ENCODE results near the gene HSPA12A.
A peak's percentile ranks its signal among the peaks of the same experiment; 100 is the strongest.
"Not testable (repeated sequence)": the region's sequence is repeated elsewhere in the genome, so short reads cannot be mapped to it uniquely, and the experiment has no call there.

HSPA12A gene

DNA sequence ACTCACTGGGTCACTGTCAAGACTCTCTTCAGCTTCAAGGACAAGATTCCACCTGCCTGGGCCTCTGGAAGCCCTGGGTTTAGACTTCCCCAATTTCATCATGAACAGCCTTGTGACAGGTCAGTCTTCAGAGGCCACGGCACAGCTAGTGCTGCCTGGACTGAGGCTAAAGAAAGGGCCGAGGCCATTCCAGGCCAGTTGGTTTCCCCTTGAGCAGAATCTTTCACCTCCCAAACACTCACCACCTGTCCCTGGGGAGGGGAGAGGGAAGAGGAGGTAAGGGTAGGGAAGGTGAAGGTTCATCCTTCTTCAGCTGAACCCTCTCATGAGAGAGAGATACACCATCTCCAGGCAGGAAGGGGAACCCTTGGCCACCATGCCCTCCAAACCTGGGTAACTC lies 24.3 kb downstream of the HSPA12A start:
- DNase-seq (ENCODE audit: low read depth in 2 of 2), result no peak

DNA sequence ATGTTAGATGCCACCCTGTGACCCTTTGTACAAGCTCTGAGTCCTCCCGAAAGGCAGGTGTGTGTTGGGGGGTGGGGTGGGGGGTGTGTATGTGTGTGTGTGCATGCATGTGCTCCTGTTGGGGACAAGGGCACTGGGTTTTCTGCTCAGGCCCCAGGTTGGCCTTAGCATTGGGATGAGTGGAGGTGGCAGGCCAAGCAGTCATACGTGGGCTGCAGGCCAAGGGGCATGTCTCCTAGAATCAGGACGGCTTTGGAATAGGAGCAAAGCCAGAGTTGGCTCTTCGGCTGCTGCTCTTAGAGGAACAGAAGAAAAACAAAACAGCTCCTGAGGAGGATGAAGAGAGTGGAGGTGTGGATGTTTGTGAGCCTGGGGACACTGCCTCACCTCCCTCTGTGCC lies 26.0 kb downstream of the HSPA12A start:
- DNase-seq (ENCODE audit: low read depth in 2 of 2), result no peak

DNA sequence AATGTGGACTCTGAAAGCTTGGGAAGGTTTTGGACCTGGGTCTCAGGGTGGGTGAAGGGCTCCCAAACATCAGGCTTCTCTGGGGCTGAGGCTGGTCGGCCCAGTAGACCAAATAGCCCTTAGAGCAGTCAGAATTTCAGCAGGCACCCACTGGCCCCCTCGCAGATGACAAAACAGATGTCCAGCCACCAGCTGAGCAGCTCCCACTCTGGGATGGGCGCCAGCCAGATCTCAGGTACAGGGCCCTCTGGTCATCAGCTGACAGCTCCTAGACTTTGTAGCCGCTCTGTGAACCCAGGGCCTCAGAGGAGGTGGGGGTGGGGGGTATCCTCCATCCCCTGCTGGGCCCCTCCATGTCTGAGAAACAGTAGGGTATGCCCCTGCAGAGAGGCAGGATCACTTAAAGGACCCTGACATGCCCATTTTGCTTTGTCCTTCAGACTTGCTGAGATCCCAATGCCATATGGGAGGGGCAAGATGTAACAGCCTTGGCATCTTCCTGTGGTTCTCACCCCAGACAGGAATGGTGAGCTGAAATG lies 26.5 kb downstream of the HSPA12A start:
- no peak for DNase-seq (ENCODE audit: low read depth in 2 of 2)

DNA sequence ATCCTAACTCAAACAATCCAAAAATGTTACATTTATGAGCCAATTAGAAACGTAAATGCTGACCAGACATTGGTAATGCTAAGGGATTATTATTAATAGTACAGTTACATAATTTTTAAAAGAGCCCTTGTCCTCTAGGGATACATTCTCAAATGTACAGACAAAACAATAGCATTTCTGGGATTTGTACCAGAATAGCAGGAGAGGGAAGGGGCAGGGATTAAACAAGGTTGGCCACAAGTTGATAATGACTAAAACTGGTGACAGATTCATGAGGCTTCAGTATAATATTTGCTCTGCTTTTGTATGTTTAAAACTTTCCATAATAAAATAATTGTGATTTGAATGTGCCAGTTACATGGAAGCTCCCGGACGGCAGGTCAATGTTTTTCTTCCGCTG lies 27.0 kb downstream of the HSPA12A start:
- no peak for DNase-seq (ENCODE audit: low read depth in 2 of 2)

DNA sequence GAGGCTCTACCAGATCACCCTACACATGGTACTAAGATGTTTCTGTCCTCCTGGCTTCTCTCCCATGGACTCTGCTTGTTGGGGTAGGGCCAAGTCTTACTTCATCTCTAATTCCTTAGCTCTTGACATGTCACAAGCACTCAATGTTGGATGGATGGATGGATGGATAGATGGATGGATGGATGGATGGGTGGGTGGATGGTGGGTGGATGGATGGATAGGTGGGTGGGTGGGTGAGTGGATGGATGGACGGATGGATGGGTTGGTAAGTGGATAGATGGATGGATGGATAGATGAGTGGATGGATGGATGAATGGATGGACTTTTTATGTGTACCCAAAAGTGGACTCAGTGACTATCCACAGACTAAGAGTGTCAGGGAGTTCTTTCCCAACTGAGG lies 28.5 kb downstream of the HSPA12A start:
- no peak for DNase-seq (ENCODE audit: low read depth in 2 of 2)

DNA sequence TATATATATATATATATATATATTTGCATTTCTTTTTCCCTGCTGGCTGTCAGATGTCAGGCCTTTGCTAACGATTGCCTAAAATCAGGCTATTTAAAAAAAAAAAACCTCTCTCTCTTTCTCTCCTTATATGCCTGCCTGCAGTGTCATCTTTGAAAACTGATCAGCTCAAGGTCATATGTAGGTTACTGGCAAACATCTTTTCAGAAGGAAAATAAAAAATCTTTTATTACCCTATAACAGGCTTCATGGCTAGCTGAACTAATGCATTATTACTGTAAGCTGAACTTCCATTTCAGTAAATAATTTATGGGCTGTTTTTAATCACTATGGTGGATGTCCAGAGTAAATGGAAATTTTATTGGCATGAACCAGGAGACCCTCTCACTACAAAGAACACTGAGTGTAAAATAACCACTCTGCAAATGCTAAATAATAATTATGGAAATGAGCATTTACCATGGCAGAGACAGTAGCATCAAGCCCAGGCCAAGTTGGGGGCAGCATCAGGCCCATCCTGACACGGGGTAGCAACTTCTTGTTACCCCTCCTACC lies 29.3 kb downstream of the HSPA12A start:
- DNase-seq (ENCODE audit: low read depth in 2 of 2), result no peak

DNA sequence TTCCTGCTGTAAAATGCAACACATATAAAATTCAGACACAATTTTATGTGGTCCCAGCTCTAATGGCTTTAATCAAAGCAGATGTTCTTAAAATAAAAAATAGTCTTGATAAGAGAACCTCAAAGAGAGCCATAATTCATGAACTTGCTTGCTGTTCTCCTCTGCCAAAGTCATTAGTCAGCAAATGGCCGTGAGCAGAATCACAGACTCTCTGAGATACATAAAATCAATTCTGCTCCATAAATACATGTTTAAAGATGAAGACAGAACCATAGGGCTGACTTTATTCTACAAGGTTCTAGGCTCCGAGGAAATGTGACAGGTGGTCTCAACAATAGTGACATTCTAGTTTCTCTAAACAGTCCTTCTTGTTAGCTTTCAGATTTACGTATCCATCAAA lies 29.8 kb downstream of the HSPA12A start:
- no peak for DNase-seq (ENCODE audit: low read depth in 2 of 2)

DNA sequence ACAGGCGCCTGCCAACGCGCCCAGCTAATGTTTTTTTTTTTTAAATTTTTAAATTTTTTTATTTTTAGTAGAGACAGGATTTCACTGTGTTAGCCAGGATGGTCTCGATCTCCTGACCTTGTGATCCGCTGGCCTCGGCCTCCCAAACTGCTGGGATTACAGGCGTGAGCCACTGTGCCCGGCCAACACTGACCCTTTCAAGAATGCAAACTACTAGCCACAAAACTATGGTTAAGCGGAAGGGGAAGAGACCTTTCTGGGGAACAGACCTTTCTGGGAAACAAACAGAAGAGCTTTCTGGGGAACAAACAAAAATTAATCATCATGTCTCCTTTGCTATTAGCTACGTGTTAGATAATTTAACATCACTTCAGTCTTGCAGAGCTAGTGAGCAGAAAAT lies 30.6 kb downstream of the HSPA12A start:
- not testable (repeated sequence) for DNase-seq (ENCODE audit: low read depth in 2 of 2)

DNA sequence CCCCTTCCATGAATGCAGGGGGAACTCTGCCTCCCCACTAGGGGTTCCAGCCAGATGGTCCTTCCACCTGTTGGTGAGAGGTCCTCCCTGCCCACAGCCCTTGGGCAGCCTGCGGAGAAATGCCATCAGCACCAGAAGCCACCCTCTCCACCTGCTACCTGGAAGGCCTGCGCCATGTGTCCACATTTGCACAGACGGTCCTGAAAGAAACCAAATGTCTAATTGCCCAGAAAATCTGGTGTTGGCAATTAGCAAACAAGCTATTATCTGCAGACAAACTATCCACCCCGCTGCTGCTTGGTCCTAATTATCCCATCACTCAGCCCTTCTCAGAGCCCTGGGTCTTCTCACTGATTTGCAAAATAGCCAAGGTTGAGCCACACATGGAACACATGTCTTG lies 32.3 kb downstream of the HSPA12A start:
- no peak for DNase-seq (ENCODE audit: low read depth in 2 of 2)

DNA sequence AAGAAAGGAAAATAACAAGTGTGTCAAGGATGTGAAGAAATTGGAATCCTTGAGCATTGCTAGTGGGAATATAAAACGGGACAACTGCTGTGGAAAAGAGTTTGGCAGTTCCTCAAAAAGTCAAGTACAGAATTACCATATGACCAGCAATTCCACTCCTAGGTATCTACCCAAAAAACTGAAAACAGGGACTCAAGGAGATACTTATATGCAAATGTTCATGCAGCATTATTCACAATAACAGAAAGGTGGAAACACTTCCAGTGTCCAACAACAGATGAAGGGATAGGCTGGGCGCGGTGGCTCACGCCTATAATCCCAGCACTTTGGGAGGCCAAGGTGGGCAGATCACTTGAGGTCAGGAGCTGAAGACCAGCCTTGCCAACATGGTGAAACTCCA lies 33.5 kb downstream of the HSPA12A start:
- DNase-seq (ENCODE audit: low read depth in 2 of 2), result no peak

DNA sequence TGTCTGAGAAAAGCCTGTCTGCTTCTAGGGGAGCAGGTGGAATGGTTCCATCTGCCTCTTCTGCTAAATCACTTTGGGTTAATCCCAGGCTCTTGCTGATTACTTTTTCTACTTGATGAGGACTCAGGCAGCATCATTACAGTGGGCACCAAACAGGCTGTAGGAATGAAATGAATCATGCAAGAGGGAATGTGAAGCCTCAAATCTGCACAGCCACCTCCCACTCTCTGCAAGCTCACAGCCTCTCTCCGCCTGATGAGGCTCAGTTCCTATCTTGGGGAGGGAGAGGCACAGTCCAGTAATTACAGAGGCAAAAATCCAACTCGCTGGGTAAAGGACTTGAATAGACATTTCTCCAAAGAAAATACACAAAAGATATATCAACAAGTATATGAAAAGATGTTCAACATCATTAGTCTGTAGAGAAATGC lies 34.0 kb downstream of the HSPA12A start:
- peak; percentile 30 to 36 for DNase-seq (ENCODE audit: low read depth in 2 of 2)

DNA sequence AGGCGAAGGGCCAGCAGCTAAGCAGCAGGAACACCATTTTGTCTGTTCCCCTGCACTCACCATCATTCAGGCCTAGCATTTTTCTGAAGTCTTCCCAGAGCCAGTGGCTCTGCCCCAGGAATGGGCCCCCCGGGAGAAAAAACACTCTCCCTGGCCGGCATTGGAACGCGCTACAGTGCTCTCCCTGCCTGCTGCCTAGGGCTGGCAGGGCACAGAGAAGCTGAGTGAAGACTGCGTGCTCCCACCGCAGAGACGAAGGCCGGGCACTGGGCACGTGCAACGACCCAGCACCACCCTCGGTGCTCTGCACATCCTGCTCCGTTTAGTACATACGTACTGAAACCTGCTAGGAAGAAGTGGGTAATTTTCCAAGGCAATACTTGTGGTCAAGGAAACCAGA lies 34.4 kb downstream of the HSPA12A start:
- DNase-seq (ENCODE audit: low read depth in 2 of 2), result no peak

DNA sequence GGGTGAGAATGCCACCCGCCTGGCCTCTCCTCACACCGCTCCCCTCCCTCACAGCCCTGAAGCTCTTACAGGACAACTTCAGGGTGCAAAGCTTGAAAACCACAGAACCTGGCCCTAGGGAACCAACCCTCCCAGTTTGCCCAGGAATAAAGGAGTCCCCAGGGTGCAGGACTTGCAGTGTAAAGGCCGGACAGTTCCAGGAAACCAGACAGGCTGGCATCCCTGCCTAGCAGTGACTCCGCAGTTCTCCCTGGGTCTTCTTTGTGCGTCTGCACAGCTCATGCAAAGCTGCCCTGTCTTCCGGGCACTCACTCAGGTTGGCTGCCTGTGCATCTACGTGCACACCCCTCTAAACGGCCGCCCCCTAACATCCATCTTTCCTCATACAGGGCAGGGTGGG lies 36.1 kb downstream of the HSPA12A start:
- no peak for DNase-seq (ENCODE audit: low read depth in 2 of 2)

DNA sequence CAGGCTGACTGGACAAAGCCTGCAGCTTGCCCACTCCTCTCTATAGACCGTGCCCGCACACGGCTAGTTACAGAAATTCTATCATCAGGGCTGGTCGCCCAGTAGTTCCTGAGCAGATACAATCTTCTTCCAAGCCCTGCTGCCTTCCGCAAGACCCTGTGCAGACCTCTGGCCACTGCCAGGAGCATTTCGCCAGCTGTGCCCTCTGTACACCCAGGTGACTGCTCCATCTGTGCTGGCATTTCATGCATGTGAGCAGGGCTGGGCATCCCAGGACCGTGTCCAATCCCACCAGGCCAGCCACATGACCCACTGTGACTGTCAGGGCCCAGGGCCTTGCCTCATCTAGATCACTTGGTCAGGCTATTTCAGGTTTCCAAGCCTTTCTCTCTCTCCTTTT lies 36.9 kb downstream of the HSPA12A start:
- no peak for DNase-seq (ENCODE audit: low read depth in 2 of 2)

DNA sequence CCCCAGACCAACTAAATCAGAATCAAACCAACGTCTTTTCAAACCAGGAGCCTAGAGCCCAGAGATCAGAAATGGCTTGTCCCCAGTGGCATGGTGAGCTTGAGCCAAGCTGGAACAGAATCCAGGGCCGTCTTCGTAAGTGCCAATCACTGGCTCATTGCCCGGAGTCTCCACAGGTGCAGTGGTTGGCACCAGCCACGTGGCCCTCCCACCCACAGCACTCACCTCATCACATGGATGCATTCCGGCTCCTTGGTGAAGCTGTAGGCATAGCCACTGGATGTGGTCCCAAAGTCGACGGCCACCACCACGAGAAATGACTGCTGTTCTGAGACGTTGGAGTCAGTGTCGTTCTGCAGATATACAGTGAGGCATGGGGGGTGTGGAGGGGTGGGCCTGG lies 37.4 kb downstream of the HSPA12A start:
- no peak for DNase-seq (ENCODE audit: low read depth in 2 of 2)

DNA sequence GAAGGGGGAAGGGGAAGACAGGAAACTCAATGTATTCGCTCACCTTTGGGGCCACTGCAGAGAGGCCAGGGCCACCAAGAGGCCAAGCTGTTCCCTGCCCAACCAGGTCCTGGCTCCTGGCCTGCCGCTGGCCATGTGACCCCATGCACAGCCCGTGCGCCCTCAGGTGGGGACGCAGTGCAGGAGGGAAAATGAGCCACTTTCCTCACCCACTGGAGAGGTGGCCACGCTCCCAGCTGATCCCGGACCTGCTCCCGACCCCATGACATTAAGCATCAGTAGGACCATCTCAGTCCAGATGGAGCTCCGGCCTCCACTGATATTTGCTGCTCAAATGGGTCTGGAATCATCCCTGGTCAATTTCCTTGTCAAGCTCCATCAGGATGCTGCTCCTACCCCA lies 40.2 kb downstream of the HSPA12A start:
- DNase-seq (ENCODE audit: low read depth in 2 of 2), result no peak

DNA sequence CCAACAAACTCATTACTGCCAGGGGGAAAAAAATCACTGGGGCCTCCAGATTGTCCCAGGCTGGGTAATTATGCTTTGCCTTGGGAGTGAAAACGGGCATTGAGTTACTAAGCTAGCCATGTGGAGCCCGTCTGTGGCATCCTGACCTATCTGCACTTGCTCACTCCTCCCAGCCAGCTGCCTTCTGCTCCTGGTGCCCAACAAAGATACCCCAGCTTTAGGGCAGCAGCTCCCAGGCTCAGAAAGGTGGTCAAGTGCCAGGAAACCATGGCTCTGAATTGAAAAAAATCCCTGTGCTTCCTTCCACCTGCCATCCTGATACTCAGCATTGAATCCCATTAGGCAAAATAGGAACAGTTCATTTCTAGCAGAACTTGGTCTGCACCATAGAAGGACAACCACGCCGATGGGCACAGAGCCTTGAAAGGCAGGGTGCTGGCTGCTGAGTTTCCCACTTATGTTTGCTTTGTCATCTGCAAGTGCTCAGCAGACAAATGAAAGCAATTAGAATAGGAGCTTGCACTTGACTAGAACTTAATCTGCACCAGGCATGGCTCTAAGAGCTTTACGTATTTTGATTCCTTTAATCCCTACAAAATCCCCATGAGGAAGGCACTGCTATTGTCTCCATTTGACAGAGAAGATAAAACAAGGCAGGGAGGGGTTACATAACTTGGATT lies 42.8 kb downstream of the HSPA12A start:
- no peak for DNase-seq (ENCODE audit: low read depth in 2 of 2)

DNA sequence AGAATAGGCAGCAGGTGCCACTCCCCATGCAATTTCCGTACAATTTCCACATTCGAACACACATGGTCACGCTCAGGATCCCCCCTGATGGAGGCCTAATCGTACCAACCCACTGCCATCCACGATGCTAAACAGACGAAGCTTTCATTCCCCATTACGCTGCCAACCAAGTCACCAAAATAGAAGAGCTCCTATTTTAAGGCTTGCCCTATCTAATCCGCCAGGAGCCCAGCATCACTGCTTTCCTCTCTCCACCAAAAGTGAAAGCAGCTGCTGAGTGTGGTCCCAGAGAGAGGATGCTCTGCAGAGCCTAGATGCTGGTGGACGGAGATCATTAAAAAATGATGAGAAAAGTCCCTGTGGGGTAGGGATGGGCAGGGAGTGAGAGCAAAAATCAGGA lies 43.3 kb downstream of the HSPA12A start:
- no peak for DNase-seq (ENCODE audit: low read depth in 2 of 2)

DNA sequence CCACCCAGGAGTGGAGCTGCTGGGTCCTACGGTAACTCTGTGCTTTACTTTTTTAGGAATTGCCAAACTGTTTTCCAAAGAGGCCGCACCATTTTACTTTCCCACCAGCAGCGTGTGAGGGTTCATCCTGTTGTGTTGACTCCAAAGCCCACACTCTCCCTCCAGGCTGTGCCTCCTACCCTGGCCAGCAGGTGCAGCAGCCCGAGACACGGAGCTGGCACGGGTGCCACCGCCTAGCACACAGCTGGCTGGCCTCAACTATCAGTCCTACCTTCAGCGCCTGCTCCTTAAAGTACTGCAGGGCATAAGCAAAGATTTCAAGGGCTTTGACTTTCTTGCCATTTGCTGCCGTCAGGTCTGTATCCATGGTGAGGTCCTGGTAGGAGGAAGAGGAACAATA lies 44.0 kb downstream of the HSPA12A start:
- DNase-seq (ENCODE audit: low read depth in 2 of 2), result no peak

DNA sequence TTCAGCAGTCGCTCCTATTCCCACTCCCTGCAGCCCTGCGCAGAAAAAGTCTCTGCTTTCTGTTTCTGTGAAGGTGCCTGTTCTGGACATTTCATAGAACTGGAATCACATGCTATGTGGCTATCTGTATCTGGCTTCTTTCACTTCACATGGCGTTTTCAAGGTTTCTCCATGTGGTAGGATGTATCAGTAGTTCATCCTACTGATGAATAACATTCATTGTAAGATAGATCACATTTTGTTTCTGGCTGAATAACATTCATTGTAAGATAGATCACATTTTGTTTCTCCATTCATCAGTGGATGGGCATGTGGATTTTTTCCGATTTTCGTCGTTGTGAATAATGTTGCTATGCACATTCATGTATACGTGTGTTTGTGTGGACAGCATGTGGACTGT lies 44.5 kb downstream of the HSPA12A start:
- no peak for DNase-seq (ENCODE audit: low read depth in 2 of 2)

DNA sequence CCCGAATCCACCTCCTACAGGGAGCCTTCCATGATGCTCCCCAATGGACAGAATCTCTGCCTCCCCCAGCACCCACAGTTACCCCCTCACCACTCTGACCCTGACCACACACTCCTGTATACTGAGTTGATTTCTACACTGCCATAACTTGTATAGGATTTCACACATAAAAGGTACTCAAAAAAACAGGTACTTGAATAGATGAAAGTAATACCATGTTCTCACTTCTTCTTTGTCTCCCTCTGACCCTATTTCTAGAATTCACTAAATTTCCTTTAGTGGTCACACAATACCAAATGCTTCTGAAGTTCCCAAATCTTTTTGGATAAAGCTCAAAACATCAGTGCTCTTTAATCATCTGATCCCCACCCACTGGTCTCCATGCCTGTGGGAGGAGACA lies 45.4 kb downstream of the HSPA12A start:
- DNase-seq (ENCODE audit: low read depth in 2 of 2), result no peak

DNA sequence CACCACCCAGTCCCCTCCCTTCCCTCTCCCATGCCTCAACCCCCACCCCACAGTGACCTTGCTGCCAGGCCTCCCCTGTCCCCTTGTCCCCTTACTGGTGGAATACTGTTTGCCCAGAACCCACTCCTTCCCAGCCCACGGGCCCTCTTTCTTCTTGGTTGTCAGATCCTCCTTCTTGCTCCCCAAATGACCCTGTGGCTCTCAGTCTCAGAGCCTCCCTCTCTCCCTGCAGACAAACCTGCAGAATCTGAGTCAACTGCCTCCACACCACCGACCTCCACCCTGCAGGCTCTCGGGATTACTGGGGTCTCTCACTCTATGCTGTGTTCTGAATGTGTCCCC lies 47.5 kb downstream of the HSPA12A start:
- no peak for DNase-seq (ENCODE audit: low read depth in 2 of 2)

DNA sequence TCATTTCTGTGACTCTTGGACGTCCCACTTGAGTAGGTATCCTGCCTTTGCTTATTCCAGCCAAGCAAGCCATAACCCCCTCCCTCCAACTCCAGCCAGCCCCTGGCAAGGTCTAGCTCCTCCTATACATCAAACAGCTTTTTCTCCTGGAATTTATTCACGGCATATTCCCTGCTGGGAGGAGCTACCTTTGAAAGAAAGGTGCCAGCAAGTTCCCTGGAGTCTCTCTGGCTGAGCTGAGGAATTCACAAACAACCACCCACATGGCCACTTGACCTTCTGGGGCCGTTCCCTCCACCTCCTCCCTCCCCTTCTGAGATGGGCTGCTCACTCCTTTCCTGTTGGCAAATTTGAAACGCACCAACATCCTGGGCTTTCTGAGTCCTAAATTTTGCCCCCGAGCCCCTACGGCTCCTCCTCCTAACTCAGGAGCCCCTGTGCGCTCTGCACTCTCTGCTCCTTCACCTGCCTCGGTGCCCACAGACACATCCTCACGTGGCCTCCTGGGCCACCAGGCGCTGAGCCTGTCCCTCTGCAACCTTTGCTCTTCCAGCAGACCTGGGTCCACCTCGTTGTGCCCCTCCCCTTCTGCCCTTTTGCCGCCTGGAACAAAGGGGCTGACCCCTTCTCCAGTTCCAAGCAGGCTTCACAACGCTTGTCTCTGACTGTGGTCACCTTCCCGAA lies 48.0 kb downstream of the HSPA12A start:
- no peak for DNase-seq (ENCODE audit: low read depth in 2 of 2)

All from fibroblast of skin of left quadriceps (primary cell).